Caco-2 (cell line): ENCODE results near the gene B2M. TPM values are rescaled to one million over a fixed set of nuclear protein-coding genes. Genes with fewer than 3 reads are reported as not detected.

Experiments used
- BruUV-seq: library from RNA; stranded (reverse); fragments of 400-500 nt; replicated peaks from 2 replicates; lab custom pipeline; 2021; lab: Mats Ljungman, UMichigan
- CTCF ChIA-PET: fragments of 300-600 bp; sonication (Branson Sonifier 250); formaldehyde crosslinking; loops from one replicate; lab custom pipeline; 2022; ENCODE audit warnings: antibody characterized with exemption; lab: Charles Lee
- POLR2A ChIA-PET: fragments of 300-600 bp; sonication (Branson Sonifier 250); formaldehyde crosslinking; loops from one replicate; lab custom pipeline; 2022; ENCODE audit warnings: antibody characterized with exemption; lab: Charles Lee
- DNase-seq, 2 experiments: peaks; one replicate each; pipeline versions ENCODE4 v3.0.0 to v3.0.0-alpha.2; 2020 to 2022
- H3K27me3 ChIP-seq: replicated peaks from 2 replicates; pipeline ENCODE4 v1.6.0; 2011; ENCODE audit warnings: low read length; ENCODE audit not compliant: control insufficient read depth, insufficient read depth
- H3K36me3 ChIP-seq: 2 replicates; pipeline ENCODE4 v1.5.1; 2011; ENCODE audit warnings: low read length; ENCODE audit not compliant: control insufficient read depth, insufficient read depth
- H3K4me1 ChIP-seq: fragments of 250-450 bp; sonication (Bioruptor Pico); 2 replicates; pipeline ENCODE4 v1.5.1; 2020; ENCODE audit warnings: mild to moderate bottlenecking
- H3K4me3 ChIP-seq: 2 replicates; pipeline ENCODE4 v1.5.1; 2011; ENCODE audit warnings: low read depth, mild to moderate bottlenecking, control low read depth, low read length
- H3K9me3 ChIP-seq: fragments of 250-450 bp; sonication (Bioruptor Pico); 2 replicates; pipeline ENCODE4 v1.5.1; 2020; ENCODE audit warnings: mild to moderate bottlenecking, moderate library complexity
- H3K27ac Mint-ChIP-seq: one replicate; pipeline ENCODE4 v1.8.0; 2022; ENCODE audit warnings: mixed read lengths; ENCODE audit not compliant: unreplicated experiment
- H3K27me3 Mint-ChIP-seq: one replicate; pipeline ENCODE4 v1.8.0; 2022; ENCODE audit warnings: mixed read lengths; ENCODE audit not compliant: insufficient read depth, unreplicated experiment
- H3K36me3 Mint-ChIP-seq: one replicate; pipeline ENCODE4 v1.8.0; 2022; ENCODE audit warnings: mild to moderate bottlenecking, mixed read lengths; ENCODE audit not compliant: insufficient read depth, unreplicated experiment
- H3K4me1 Mint-ChIP-seq: one replicate; pipeline ENCODE4 v1.8.0; 2022; ENCODE audit warnings: low read depth, mixed read lengths; ENCODE audit not compliant: unreplicated experiment
- H3K4me3 Mint-ChIP-seq: one replicate; pipeline ENCODE4 v1.8.0; 2022; ENCODE audit warnings: mild to moderate bottlenecking, moderate library complexity, mixed read lengths; ENCODE audit not compliant: unreplicated experiment
- H3K9me3 Mint-ChIP-seq: one replicate; pipeline ENCODE4 v1.8.0; 2022; ENCODE audit warnings: mixed read lengths; ENCODE audit not compliant: unreplicated experiment
- CTCF ChIP-seq, 2 experiments: fragments of 200-600 bp in 1 of 2; IDR thresholded peaks; 1 replicate in 1 of 2; 2 replicates in 1 of 2; pipeline versions ENCODE4 v1.5.1 to v1.8.0; 2011 to 2022; ENCODE audit warnings: antibody characterized with exemption in 1 of 2, control low read depth in 1 of 2, inconsistent platforms in 1 of 2, low read depth in 1 of 2, low read length in 1 of 2, mild to moderate bottlenecking in 1 of 2, moderate library complexity in 1 of 2; ENCODE audit not compliant: insufficient read depth in 1 of 2, severe bottlenecking in 1 of 2, unreplicated experiment in 1 of 2
- intact Hi-C: fragments of 100-400 bp; cut with micrococcal nuclease; formaldehyde crosslinking; loops from one replicate; pipeline ENCODE4 v1.10.0; 2022; ENCODE audit not compliant: unreplicated experiment
- total RNA-seq: library from RNA; stranded (reverse); gene quantifications from 2 replicates; pipeline ENCODE4 v1.2.3, GENCODE V29; 2022

The B2M gene
- total RNA-seq, 1 experiment from 2014 or later = 269 TPM

- peak overlapping the region; percentile 86 for H3K4me3 Mint-ChIP-seq
- DNase-seq = no peak
- Histone ChIP-seq H3K36me3 (no peaks in the 10 kb centered on the region), H3K27me3 (no peaks in the 10 kb centered on the region), H3K4me1 (peaks cover 3% of the 10 kb centered on the region; the same call in 1 of the 2 replicates), H3K9me3 (no peaks in the 10 kb centered on the region), H3K4me3 (peak overlapping the region; percentile 68)
- TF ChIP-seq CTCF (IDR thresholded peaks at IDR 0.05; ENCODE audit: insufficient read depth in 1 of 2, low read depth in 1 of 2, low read length in 1 of 2, severe bottlenecking in 1 of 2, unreplicated experiment in 1 of 2) = no peak
- H3K27ac Mint-ChIP-seq = peak overlapping the region; percentile 97
- no peaks in the 10 kb centered on the region for H3K9me3 Mint-ChIP-seq
- H3K27me3 Mint-ChIP-seq = no peaks in the 10 kb centered on the region
- TSS peak; percentile 55 for BruUV-seq
- ChIA-PET CTCF (interaction anchor here (1.0 to 1.9 kb wide), 4 partner anchors 9 to 66 kb away, joined by 3 to 30 read pairs (median 16); partner anchors contain the start of genes B2M, PATL2 and SPG11), POLR2A (interaction anchor here (0.7 to 2.4 kb wide), 8 partner anchors 9 to 193 kb away, joined by 3 to 32 read pairs (median 4); partner anchors contain the start of genes B2M, EIF3J, PATL2 and SPG11)
- H3K36me3 Mint-ChIP-seq = peaks cover 8% of the 10 kb centered on the region
- intact Hi-C loops = loop anchor here (2.0 kb wide), 1 partner anchor 67 kb away; the partner anchor contains the start of gene SPG11
- H3K4me1 Mint-ChIP-seq = no peaks in the 10 kb centered on the region
Measured at GRCh38 chr15:44729408-44730127, 18.3 kb downstream of the B2M start.

GRCh38 chr15:44734839-44735481, 23.6 kb downstream of the B2M start:
- TF ChIP-seq CTCF (IDR thresholded peaks at IDR 0.05; ENCODE audit: insufficient read depth in 1 of 2, low read depth in 1 of 2, low read length in 1 of 2, severe bottlenecking in 1 of 2, unreplicated experiment in 1 of 2) = no peak
- Histone ChIP-seq H3K9me3 (no peaks in the 10 kb centered on the region), H3K4me1 (no peaks in the 10 kb centered on the region), H3K4me3 (no peak overlapping the region), H3K27me3 (no peaks in the 10 kb centered on the region), H3K36me3 (no peaks in the 10 kb centered on the region)
- H3K36me3 Mint-ChIP-seq = no peaks in the 10 kb centered on the region
- no peaks in the 10 kb centered on the region for H3K4me1 Mint-ChIP-seq
- ChIA-PET POLR2A (interaction anchor here (0.6 kb wide), 1 partner anchor 202 kb away, joined by 3 read pairs; no protein-coding TSS in a partner anchor), CTCF (interaction anchor here (0.6 to 4.1 kb wide), 3 partner anchors 64 to 72 kb away, joined by 3 to 58 read pairs (median 4); partner anchors contain the start of gene SPG11)
- BruUV-seq = no TSS peak
- intact Hi-C loops = loop anchor here (5.0 kb wide), 1 partner anchor 143 kb away; no protein-coding TSS in a partner anchor
- H3K27ac Mint-ChIP-seq = no peak overlapping the region
- no peak overlapping the region for H3K4me3 Mint-ChIP-seq
- H3K27me3 Mint-ChIP-seq = no peaks in the 10 kb centered on the region
- no peak for DNase-seq
- no peaks in the 10 kb centered on the region for H3K9me3 Mint-ChIP-seq
